H1 (cell line): ENCODE data around the gene NAXE. TPM values are rescaled to one million over a fixed set of nuclear protein-coding genes. Genes with fewer than 3 reads are reported as not detected.
A peak's percentile ranks its signal among the peaks of the same experiment; 100 is the strongest.

Experiments
- CTCF ChIA-PET: fragments of 300-600 bp; sonication (Branson Sonifier 250); formaldehyde crosslinking; loops from one replicate; lab custom pipeline; 2021; ENCODE audit not compliant: partially characterized antibody; lab: Charles Lee
- POLR2A ChIA-PET: fragments of 300-600 bp; sonication (Branson Sonifier 250); formaldehyde crosslinking; loops from one replicate; lab custom pipeline; 2021; ENCODE audit warnings: inconsistent platforms; ENCODE audit not compliant: partially characterized antibody; lab: Charles Lee
- DNase-seq, 2 experiments: peaks; one replicate each; pipeline versions ENCODE4 v3.0.0 to v3.0.0-alpha.2; 2010 to 2022; ENCODE audit warnings: low spot score in 2 of 2, low read depth in 1 of 2, mixed read lengths in 1 of 2
- FAIRE-seq: peaks from 2 replicates; lab custom pipeline; 2011; peaks lifted over from hg19 to GRCh38; lab: Jason Lieb, UNC
- H2AFZ ChIP-seq: 2 replicates; pipeline ENCODE4 v1.8.1; 2012; ENCODE audit warnings: low read length, inconsistent platforms
- H2AK5ac ChIP-seq: 2 replicates; pipeline ENCODE4 v1.6.1; 2013; ENCODE audit warnings: low read depth, low read length
- H2BK120ac ChIP-seq: replicated peaks from 2 replicates; pipeline ENCODE3; 2013; ENCODE audit warnings: low read depth, low read length, inconsistent platforms
- H2BK12ac ChIP-seq: 2 replicates; pipeline ENCODE4 v1.6.1; 2013; ENCODE audit warnings: low read depth, low read length
- H2BK15ac ChIP-seq: 2 replicates; pipeline ENCODE4 v1.6.1; 2013; ENCODE audit warnings: low read length
- H2BK20ac ChIP-seq: 2 replicates; pipeline ENCODE4 v1.6.1; 2013; ENCODE audit warnings: low read length
- H2BK5ac ChIP-seq: 2 replicates; pipeline ENCODE4 v1.6.1; 2013; ENCODE audit warnings: low read depth, low read length
- H3K14ac ChIP-seq: 2 replicates; pipeline ENCODE4 v1.6.1; 2013; ENCODE audit warnings: inconsistent platforms; ENCODE audit not compliant: insufficient read length
- H3K18ac ChIP-seq: 2 replicates; pipeline ENCODE4 v1.6.1; 2013; ENCODE audit warnings: low read length; ENCODE audit errors: extremely low read depth
- H3K23ac ChIP-seq: 2 replicates; pipeline ENCODE4 v1.6.1; 2013; ENCODE audit warnings: inconsistent platforms; ENCODE audit not compliant: insufficient read length
- H3K23me2 ChIP-seq: 2 replicates; pipeline ENCODE4 v1.6.1; 2013; ENCODE audit warnings: low read depth, low read length
- H3K27ac ChIP-seq: 2 replicates; pipeline ENCODE4 v1.6.1; 2011; ENCODE audit warnings: low read depth, low read length, inconsistent platforms
- H3K27me3 ChIP-seq, 4 experiments: replicated peaks in 1 of 4; 1 replicate in 1 of 4; 2 replicates in 3 of 4; pipeline versions ENCODE4 v1.6.1 to v1.8.1; 2011 to 2013; ENCODE audit warnings: low read length in 3 of 4, mild to moderate bottlenecking in 3 of 4, inconsistent platforms in 2 of 4, mixed read lengths in 2 of 4, moderate library complexity in 1 of 4; ENCODE audit not compliant: control insufficient read depth in 3 of 4, insufficient read depth in 3 of 4; ENCODE audit errors: extremely low read depth in 1 of 4
- H3K36me3 ChIP-seq, 4 experiments: 2 replicates each; pipeline versions ENCODE4 v1.6.1 to v1.8.1; 2011 to 2013; ENCODE audit warnings: mild to moderate bottlenecking in 4 of 4, low read length in 3 of 4, moderate library complexity in 2 of 4, control low read depth in 1 of 4, inconsistent platforms in 1 of 4; ENCODE audit not compliant: insufficient read depth in 4 of 4, control insufficient read depth in 2 of 4
- H3K4ac ChIP-seq: replicated peaks from 2 replicates; pipeline ENCODE3; 2013; ENCODE audit warnings: low read length, low read depth, mixed read lengths, inconsistent platforms; ENCODE audit not compliant: insufficient read length
- H3K4me1 ChIP-seq, 4 experiments: replicated peaks in 1 of 4; 1 replicate in 1 of 4; 2 replicates in 3 of 4; pipeline versions ENCODE4 v1.6.1 to v1.8.1; 2011 to 2013; ENCODE audit warnings: low read length in 3 of 4, inconsistent platforms in 2 of 4, mixed read lengths in 1 of 4; ENCODE audit not compliant: insufficient read depth in 4 of 4, control insufficient read depth in 3 of 4
- H3K4me2 ChIP-seq, 2 experiments: 2 replicates each; pipeline versions ENCODE4 v1.6.1 to v1.8.1; 2011 to 2013; ENCODE audit warnings: low read depth in 2 of 2, low read length in 2 of 2, control low read depth in 1 of 2, inconsistent platforms in 1 of 2, mild to moderate bottlenecking in 1 of 2; ENCODE audit not compliant: insufficient read depth in 1 of 2
- H3K4me3 ChIP-seq, 4 experiments: fragments of 200-600, 300-600 bp in 1 of 4; sonication (generic), shearing (Covaris generic), sonication (Bioruptor Twin) in 1 of 4; 2 replicates each; pipeline versions ENCODE4 v1.5.1 to v1.8.1; 2011 to 2016; ENCODE audit warnings: low read length in 4 of 4, low read depth in 3 of 4, control low read depth in 2 of 4, inconsistent platforms in 2 of 4, mild to moderate bottlenecking in 2 of 4, mixed read lengths in 1 of 4, moderate library complexity in 1 of 4; ENCODE audit not compliant: insufficient read depth in 2 of 4; ENCODE audit errors: extremely low read depth in 1 of 4
- H3K56ac ChIP-seq: replicated peaks from 2 replicates; pipeline ENCODE3; 2013; ENCODE audit warnings: low read depth, mild to moderate bottlenecking, mixed read lengths, low read length, inconsistent platforms; ENCODE audit not compliant: insufficient read length
- H3K79me1 ChIP-seq: 2 replicates; pipeline ENCODE4 v1.6.1; 2013; ENCODE audit warnings: low read depth, low read length, control low read depth
- H3K79me2 ChIP-seq, 2 experiments: 2 replicates each; pipeline versions ENCODE4 v1.6.1 to v1.8.1; 2012 to 2013; ENCODE audit warnings: low read length in 2 of 2, mild to moderate bottlenecking in 2 of 2, inconsistent platforms in 1 of 2; ENCODE audit not compliant: insufficient read depth in 2 of 2, control insufficient read depth in 1 of 2
- H3K9ac ChIP-seq, 4 experiments: replicated peaks in 1 of 4; 1 replicate in 1 of 4; 2 replicates in 3 of 4; pipeline versions ENCODE4 v1.6.1 to v1.8.1; 2011 to 2013; ENCODE audit warnings: low read depth in 3 of 4, low read length in 3 of 4, control low read depth in 2 of 4, mild to moderate bottlenecking in 2 of 4, moderate library complexity in 2 of 4, inconsistent platforms in 1 of 4; ENCODE audit errors: extremely low read depth in 1 of 4
- H3K9me3 ChIP-seq, 2 experiments: 2 replicates each; pipeline versions ENCODE4 v1.6.1 to v1.8.1; 2012 to 2013; ENCODE audit warnings: mild to moderate bottlenecking in 2 of 2, moderate library complexity in 2 of 2, control low read depth in 1 of 2, inconsistent platforms in 1 of 2, low read depth in 1 of 2, low read length in 1 of 2, mixed read lengths in 1 of 2; ENCODE audit not compliant: insufficient read depth in 2 of 2
- H4K20me1 ChIP-seq, 2 experiments: replicated peaks in 1 of 2; 2 replicates each; pipeline versions ENCODE3 to v1.8.1; 2011 to 2013; ENCODE audit warnings: inconsistent platforms in 2 of 2, low read length in 2 of 2, mild to moderate bottlenecking in 1 of 2; ENCODE audit not compliant: insufficient read depth in 2 of 2, control insufficient read depth in 1 of 2
- H4K5ac ChIP-seq: 2 replicates; pipeline ENCODE4 v1.6.1; 2013; ENCODE audit warnings: low read length, low read depth, mixed read lengths, inconsistent platforms; ENCODE audit not compliant: insufficient read length
- H4K8ac ChIP-seq: 2 replicates; pipeline ENCODE4 v1.8.0; 2013; ENCODE audit warnings: mild to moderate bottlenecking, moderate library complexity, low read length, inconsistent platforms; ENCODE audit not compliant: insufficient read depth; ENCODE audit errors: extremely low read depth
- H4K91ac ChIP-seq: replicated peaks from 2 replicates; pipeline ENCODE3; 2013; ENCODE audit warnings: low read length, mixed read lengths, inconsistent platforms; ENCODE audit not compliant: insufficient read length
- ATF2 ChIP-seq: IDR thresholded peaks from 2 replicates; pipeline ENCODE4 v1.6.1; 2012; ENCODE audit warnings: low read length, inconsistent platforms
- BACH1 ChIP-seq: IDR thresholded peaks from 2 replicates; pipeline ENCODE4 v1.6.1; 2012; ENCODE audit warnings: low read length, improper control_type of control experiment
- CHD1 ChIP-seq: IDR thresholded peaks from 2 replicates; pipeline ENCODE4 v1.6.1; 2012; ENCODE audit warnings: low read depth, low read length, improper control_type of control experiment
- E2F6 ChIP-seq: IDR thresholded peaks from 2 replicates; pipeline ENCODE4 v1.6.1; 2012; ENCODE audit warnings: inconsistent platforms
- EGR1 ChIP-seq: IDR thresholded peaks from 2 replicates; pipeline ENCODE4 v1.6.1; 2011; ENCODE audit warnings: low read depth, low read length, borderline replicate concordance
- KDM1A ChIP-seq: fragments of 200-600, 300-600 bp; sonication (generic); IDR thresholded peaks from 2 replicates; pipeline ENCODE4 v1.7.1; 2016; ENCODE audit warnings: mild to moderate bottlenecking, low read length, borderline replicate concordance
- SIN3A ChIP-seq, 2 experiments: IDR thresholded peaks in 1 of 2; conservative IDR thresholded peaks in 1 of 2; 2 replicates each; pipeline ENCODE4 v1.6.1; 2011 to 2012; ENCODE audit warnings: low read length in 2 of 2, improper control_type of control experiment in 1 of 2, low read depth in 1 of 2, mild to moderate bottlenecking in 1 of 2
- SIRT6 ChIP-seq: IDR thresholded peaks from one replicate; pipeline ENCODE4 v1.7.1; 2012; ENCODE audit warnings: low read length, inconsistent platforms
- SP1 ChIP-seq: IDR thresholded peaks from 2 replicates; pipeline ENCODE4 v1.6.1; 2011; ENCODE audit warnings: low read depth, low read length
- SUZ12 ChIP-seq: fragments of 200-600 bp; sonication (generic); IDR thresholded peaks from 2 replicates; pipeline ENCODE4 v1.6.1; 2012; ENCODE audit warnings: mild to moderate bottlenecking, inconsistent platforms, low read length, moderate library complexity, mixed read lengths
- TAF1 ChIP-seq: IDR thresholded peaks from 2 replicates; pipeline ENCODE4 v1.6.1; 2011; ENCODE audit warnings: mild to moderate bottlenecking, low read depth, low read length
- WGBS, 2 experiments: shearing (Covaris generic) in 1 of 2; methylation state at CpG; one replicate each; pipeline versions ENCODE4 v1.1.6 to v1.1.7; 2013 to 2015; ENCODE audit warnings: low lambda C conversion rate in 2 of 2, mixed read lengths in 2 of 2, inconsistent platforms in 1 of 2, low coverage in 1 of 2, missing lambda C conversion rate in 1 of 2; ENCODE audit not compliant: insufficient replicate concordance in 2 of 2, insufficient coverage in 1 of 2, insufficient read length in 1 of 2; ENCODE audit errors: extremely low coverage in 1 of 2, missing lambda C conversion rate in 1 of 2; 5-methylcytosine and 5-hydroxymethylcytosine counted together
- polyA plus RNA-seq, 7 experiments: library from polyadenylated mRNA; depleted of rRNA in 3 of 7; stranded (reverse) in 5 of 7; unstranded in 2 of 7; fragments of >200 nt in 5 of 7; fragments of 200-250 nt in 2 of 7; gene quantifications; 1 replicate in 5 of 7; 2 replicates in 1 of 7; 4 replicates in 1 of 7; pipeline versions ENCODE4 v1.2.1 to v1.2.3, GENCODE V29; 2011 to 2013; ENCODE audit warnings: missing spikeins in 2 of 7, mixed read lengths in 2 of 7
- total RNA-seq: library from RNA; stranded (reverse); fragmentation: NEBNext Ultra II Directional; extraction: Animal tissue kit (Norgen Biotek cat#: 25700); gene quantifications from 2 replicates; pipeline ENCODE4 v1.2.1, GENCODE V29; 2021

NAXE gene
- total and polyA plus RNA-seq, 2 of the 8 experiments (the other 6 are each of a cell fraction or from before 2014, with no cell fraction given): 73.1 to 74.3 TPM

- 51% methylated on average over 10 of the region's 10 CpGs; no CpG with 5 or more reads in 1 of the 2 experiments for WGBS, 2 experiments
- TF ChIP-seq SIRT6 (no peak), TAF1 (no peak), BACH1 (no peak), E2F6 (no peak), SUZ12 (no peak), SIN3A (conservative IDR thresholded peaks at IDR 0.05 in 1 of 2, IDR thresholded peaks at IDR 0.05 in 1 of 2; ENCODE audit: low read depth in 1 of 2, low read length in 2 of 2) (no peak), EGR1 (no peak), ATF2 (no peak), SP1 (no peak), CHD1 (no peak), KDM1A (no peak)
Observed at GRCh38 chr1:156572663-156573018, 18.9 kb upstream of the NAXE start.

More at GRCh38 chr1:156572663-156573018, 18.9 kb upstream of the NAXE start:
- no peaks in the 10 kb centered on the region for H4K20me1 ChIP-seq
- H2BK120ac ChIP-seq: no peak overlapping the region
- H3K9me3 ChIP-seq: no peaks in the 10 kb centered on the region
- H3K23ac ChIP-seq: no peak overlapping the region
- H3K27me3 ChIP-seq: no peaks in the 10 kb centered on the region
- H3K4ac ChIP-seq: no peak overlapping the region
- H3K4me2 ChIP-seq: peak overlapping the region; percentile 68 to 92; a peak in 3 of 4 replicates
- H2AK5ac ChIP-seq: no peak overlapping the region
- H3K56ac ChIP-seq: no peak overlapping the region
- no peaks in the 10 kb centered on the region; a peak in 1 of 7 replicates for H3K4me1 ChIP-seq
- H2BK20ac ChIP-seq: no peak overlapping the region
- POLR2A ChIA-PET: interaction anchor here (0.9 to 1.0 kb wide), 2 partner anchors 10 to 37 kb away, joined by 3 to 4 read pairs; no protein-coding TSS in a partner anchor
- DNase-seq (no peak), FAIRE-seq (no peak)
- H3K18ac ChIP-seq: no peak overlapping the region
- no peak overlapping the region for H3K14ac ChIP-seq
- H4K5ac ChIP-seq: no peak overlapping the region
- no peak overlapping the region for H3K27ac ChIP-seq
- CTCF ChIA-PET: interaction anchor here (0.8 to 2.2 kb wide), 4 partner anchors 9 to 82 kb away, joined by 3 to 9 read pairs (median 4); no protein-coding TSS in a partner anchor
- peaks cover 3% of the 10 kb centered on the region; the same call in 1 of the 2 replicates for H3K23me2 ChIP-seq
- peak overlapping the region; percentile 86 to 92 (median 89); a peak in 6 of 8 replicates for H3K4me3 ChIP-seq
- H2AFZ ChIP-seq: peak overlapping the region; percentile 15
- H3K79me2 ChIP-seq: 0 out of 4 replicates have a peak, but pooled peaks cover 0 to 5% of the 10 kb centered on the region in 2 experiments
- no peak overlapping the region for H4K8ac ChIP-seq
- H2BK15ac ChIP-seq: no peak overlapping the region
- no peak overlapping the region for H3K9ac ChIP-seq
- no peaks in the 10 kb centered on the region for H3K36me3 ChIP-seq
- no peak overlapping the region for H4K91ac ChIP-seq
- H3K79me1 ChIP-seq: no peaks in the 10 kb centered on the region; the same call in 1 of the 2 replicates
- no peak overlapping the region for H2BK12ac ChIP-seq
- no peak overlapping the region for H2BK5ac ChIP-seq
